Spleen (tissue), 7 donors: ENCODE data around the gene EIPR1.

Experiments used
- CTCF ChIP-seq, 11 experiments: fragments of 200-600 bp in 7 of 11; fragments of 450-650 bp in 4 of 11; sonication (generic) in 4 of 11; IDR thresholded peaks in 8 of 11; conservative IDR thresholded peaks in 3 of 11; 1 replicate in 7 of 11; 2 replicates in 4 of 11; pipeline versions ENCODE4 v1.4.0 to v1.8.0; 2016 to 2021; ENCODE audit warnings: antibody characterized with exemption in 11 of 11, inconsistent platforms in 4 of 11, mild to moderate bottlenecking in 1 of 11
- POLR2A ChIP-seq, 3 donors: fragments of 450-650 bp; IDR thresholded peaks; one replicate each; pipeline ENCODE4 v1.5.1; 2017; ENCODE audit warnings: antibody characterized with exemption in 3 of 3, mild to moderate bottlenecking in 1 of 3
- POLR2AphosphoS5 ChIP-seq, 3 donors: sonication (generic); formaldehyde crosslinking; IDR thresholded peaks; one replicate each; pipeline ENCODE4 v1.5.1; 2017; ENCODE audit warnings: antibody characterized with exemption in 3 of 3
- donor health status: DM: no; HTN: no; CAD: no; lungs with moderate emphysema.
- donor health status: DM: no; HTN: no; CAD: no.
- donor health status: DM: no; HTN: no; CAD: no.

- TF ChIP-seq CTCF (IDR thresholded peaks at IDR 0.05 in 8 of 11, conservative IDR thresholded peaks at IDR 0.05 in 3 of 11) (no peak), POLR2A (IDR thresholded peaks at IDR 0.05) (no peak), POLR2AphosphoS5 (IDR thresholded peaks at IDR 0.05) (no peak)
Observed at GRCh38 chr2:3324036-3324386, 53.6 kb downstream of the EIPR1 start.
